ENCODE data around the gene RPUSD4. TPM values are rescaled to one million over a fixed set of nuclear protein-coding genes. Genes with fewer than 3 reads are reported as not detected.
"Not testable (repeated sequence)": the region's sequence is repeated elsewhere in the genome, so short reads cannot be mapped to it uniquely, and the experiment has no call there.

RPUSD4 gene, protein sequence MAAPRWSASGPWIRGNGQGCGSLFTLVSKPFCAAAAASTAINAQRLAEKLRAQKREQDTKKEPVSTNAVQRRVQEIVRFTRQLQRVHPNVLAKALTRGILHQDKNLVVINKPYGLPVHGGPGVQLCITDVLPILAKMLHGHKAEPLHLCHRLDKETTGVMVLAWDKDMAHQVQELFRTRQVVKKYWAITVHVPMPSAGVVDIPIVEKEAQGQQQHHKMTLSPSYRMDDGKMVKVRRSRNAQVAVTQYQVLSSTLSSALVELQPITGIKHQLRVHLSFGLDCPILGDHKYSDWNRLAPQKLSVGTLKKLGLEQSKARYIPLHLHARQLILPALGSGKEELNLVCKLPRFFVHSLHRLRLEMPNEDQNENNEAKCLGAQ
- 10 to 100 TPM; 53.3 to 93.8 (median 69.2) TPM for total RNA-seq

DNA sequence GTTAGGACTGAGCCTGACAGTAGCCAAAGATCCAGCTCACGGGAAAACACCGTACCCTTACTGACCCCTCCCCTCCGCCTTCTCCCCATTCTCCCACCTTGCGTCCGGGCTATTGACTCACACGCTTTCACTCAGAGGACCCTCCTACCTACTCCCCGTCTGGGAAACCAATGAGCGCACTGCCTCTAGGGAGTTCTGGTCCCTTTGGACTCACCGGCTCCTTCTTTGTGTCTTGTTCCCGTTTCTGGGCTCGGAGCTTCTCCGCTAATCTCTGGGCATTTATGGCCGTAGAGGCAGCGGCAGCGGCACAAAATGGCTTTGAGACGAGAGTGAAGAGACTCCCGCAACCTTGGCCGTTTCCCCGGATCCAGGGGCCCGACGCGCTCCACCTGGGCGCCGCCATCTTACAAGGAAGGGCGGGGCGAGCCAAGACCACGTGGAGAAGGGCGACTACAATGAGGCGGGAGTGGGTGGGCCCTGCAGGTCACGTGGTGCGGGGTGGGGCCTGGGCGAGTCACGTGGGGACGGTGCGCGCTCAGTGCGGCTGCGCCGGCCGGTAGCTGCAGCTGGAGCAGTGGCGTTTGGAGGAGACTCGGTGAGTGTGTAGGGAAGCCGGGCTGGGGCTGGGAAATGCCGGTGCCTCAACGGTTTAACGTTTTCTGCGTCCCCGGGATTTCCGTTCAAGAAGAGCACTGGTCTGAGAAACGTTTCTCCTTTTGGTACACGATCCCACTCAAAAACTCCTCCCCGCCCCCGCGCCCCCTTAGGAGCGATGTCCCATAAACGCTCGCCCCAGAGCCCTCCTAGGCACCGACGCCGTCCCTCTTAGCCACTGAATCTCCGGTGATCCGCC, at the start of gene RPUSD4, which contains the start of gene FAM118B:
RPUSD4 (minus strand) TSS at position 415 of the 853 bp plus-strand sequence; CDS start at position 403, 12 bp downstream.
FAM118B (plus strand) TSS at position 547 of the 853 bp plus-strand sequence. CDS start 23,220 bp downstream, outside the sequence.
- intact Hi-C loops (cut with DNase I; ENCODE audit: low total_unique reads) (loop anchor here (1.0 to 5.0 kb wide), 4 partner anchors 57 to 619 kb away; partner anchors contain the start of genes CDON, DCPS, SRPRA and STT3A), in situ Hi-C loops (cut with MboI; ENCODE audit: low sequenced_read_pairs in 4 of 4) (loop anchor here in 2 of 4 donors (5.0 to 25.0 kb wide), 3 partner anchors 56 to 624 kb away; partner anchors contain the start of genes FOXRED1 (in 1 of the 2), SRPRA (in 1 of the 2) and STT3A (in 1 of the 2))
- Histone ChIP-seq H3K27ac (peak within 1 kb of the TSS; percentile 91 to 95 (median 92)), H3K27me3 (no peaks in the 10 kb centered on the region), H3K4me1 (peaks cover 52 to 55% of the 10 kb centered on the region in 2 donors), H3K9me3 (no peaks in the 10 kb centered on the region), H3K36me3 (peaks cover 0 to 16% of the 10 kb centered on the region in 2 donors), H3K4me3 (peak within 1 kb of the TSS; percentile 88 to 93 (median 91))
- peak; percentile 79 to 89 for ATAC-seq
- TF ChIP-seq POLR2A (IDR thresholded peaks at IDR 0.05), result peak; percentile 93 to 95
- TF ChIP-seq, protein P1, sequence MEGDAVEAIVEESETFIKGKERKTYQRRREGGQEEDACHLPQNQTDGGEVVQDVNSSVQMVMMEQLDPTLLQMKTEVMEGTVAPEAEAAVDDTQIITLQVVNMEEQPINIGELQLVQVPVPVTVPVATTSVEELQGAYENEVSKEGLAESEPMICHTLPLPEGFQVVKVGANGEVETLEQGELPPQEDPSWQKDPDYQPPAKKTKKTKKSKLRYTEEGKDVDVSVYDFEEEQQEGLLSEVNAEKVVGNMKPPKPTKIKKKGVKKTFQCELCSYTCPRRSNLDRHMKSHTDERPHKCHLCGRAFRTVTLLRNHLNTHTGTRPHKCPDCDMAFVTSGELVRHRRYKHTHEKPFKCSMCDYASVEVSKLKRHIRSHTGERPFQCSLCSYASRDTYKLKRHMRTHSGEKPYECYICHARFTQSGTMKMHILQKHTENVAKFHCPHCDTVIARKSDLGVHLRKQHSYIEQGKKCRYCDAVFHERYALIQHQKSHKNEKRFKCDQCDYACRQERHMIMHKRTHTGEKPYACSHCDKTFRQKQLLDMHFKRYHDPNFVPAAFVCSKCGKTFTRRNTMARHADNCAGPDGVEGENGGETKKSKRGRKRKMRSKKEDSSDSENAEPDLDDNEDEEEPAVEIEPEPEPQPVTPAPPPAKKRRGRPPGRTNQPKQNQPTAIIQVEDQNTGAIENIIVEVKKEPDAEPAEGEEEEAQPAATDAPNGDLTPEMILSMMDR (IDR thresholded peaks at IDR 0.05 in 4 of 5, conservative IDR thresholded peaks at IDR 0.05 in 1 of 5), result no peak
- DNase-seq, result peak; percentile 98 to 99

DNA sequence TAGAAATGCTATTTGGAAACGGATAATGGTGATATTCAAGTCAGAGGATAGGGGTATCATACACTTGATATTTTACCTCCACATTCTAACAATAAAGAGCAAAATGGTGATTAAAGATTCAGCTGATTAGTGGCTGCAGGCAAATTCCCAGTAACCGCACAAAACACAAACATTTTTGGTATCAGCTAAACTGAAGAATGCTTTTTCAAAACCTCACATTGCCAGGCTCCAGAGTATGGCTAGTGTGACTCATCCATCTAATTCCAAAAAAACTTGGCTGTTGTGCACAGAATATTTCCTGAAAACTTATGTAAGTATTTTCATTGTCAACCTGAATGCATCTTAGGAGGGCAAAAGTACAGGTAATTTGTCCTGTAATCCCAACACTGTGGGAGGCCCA, 46.3 kb upstream of the RPUSD4 start:
- no peak for ATAC-seq
- H3K27me3 ChIP-seq, result no peaks in the 10 kb centered on the region
- intact Hi-C loops (cut with DNase I; ENCODE audit: low total_unique reads), result no loop called here
- H3K27ac ChIP-seq, result no peak overlapping the region
- H3K4me1 ChIP-seq, result peaks cover 13 to 14% of the 10 kb centered on the region in 2 donors
- in situ Hi-C loops (cut with MboI; ENCODE audit: low sequenced_read_pairs in 4 of 4), result no loop called here
- no peak for DNase-seq
- H3K4me3 ChIP-seq, result no peak overlapping the region
- H3K9me3 ChIP-seq, result no peaks in the 10 kb centered on the region
- TF ChIP-seq, protein P1 (IDR thresholded peaks at IDR 0.05 in 4 of 5, conservative IDR thresholded peaks at IDR 0.05 in 1 of 5), result no peak
- no peak for TF ChIP-seq POLR2A (IDR thresholded peaks at IDR 0.05)
- peaks cover 0 to 44% of the 10 kb centered on the region in 2 donors for H3K36me3 ChIP-seq

DNA sequence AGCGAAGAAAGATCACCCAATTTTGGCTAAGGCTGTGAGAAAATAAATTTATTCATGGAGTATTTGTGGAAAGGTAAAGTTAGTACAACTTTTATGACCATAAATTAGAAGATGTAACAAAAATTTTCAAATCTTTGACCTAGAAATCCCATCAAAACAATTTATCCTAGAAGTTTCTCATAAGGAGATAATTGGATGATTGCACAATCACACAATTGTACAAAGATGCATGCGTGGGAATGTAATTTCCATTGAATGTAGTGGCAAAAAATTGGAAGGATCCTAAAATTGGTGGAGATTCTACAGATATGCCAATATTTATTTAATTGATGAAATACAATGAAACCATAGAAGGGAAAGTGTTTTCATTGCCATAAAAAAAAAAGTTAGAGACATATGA, 45.7 kb upstream of the RPUSD4 start:
- Histone ChIP-seq H3K9me3 (no peaks in the 10 kb centered on the region), H3K27ac (peak overlapping the region in 1 of 4 donors; percentile 58), H3K4me3 (no peak overlapping the region), H3K36me3 (peaks cover 0 to 38% of the 10 kb centered on the region in 2 donors), H3K27me3 (no peaks in the 10 kb centered on the region), H3K4me1 (peaks cover 13 to 14% of the 10 kb centered on the region in 2 donors)
- in situ Hi-C loops (cut with MboI; ENCODE audit: low sequenced_read_pairs in 4 of 4) (no loop called here), intact Hi-C loops (cut with DNase I; ENCODE audit: low total_unique reads) (no loop called here)
- DNase-seq, result no peak
- TF ChIP-seq POLR2A (IDR thresholded peaks at IDR 0.05), result no peak
- TF ChIP-seq, protein P1 (IDR thresholded peaks at IDR 0.05 in 4 of 5, conservative IDR thresholded peaks at IDR 0.05 in 1 of 5), result no peak
- no peak for ATAC-seq

DNA sequence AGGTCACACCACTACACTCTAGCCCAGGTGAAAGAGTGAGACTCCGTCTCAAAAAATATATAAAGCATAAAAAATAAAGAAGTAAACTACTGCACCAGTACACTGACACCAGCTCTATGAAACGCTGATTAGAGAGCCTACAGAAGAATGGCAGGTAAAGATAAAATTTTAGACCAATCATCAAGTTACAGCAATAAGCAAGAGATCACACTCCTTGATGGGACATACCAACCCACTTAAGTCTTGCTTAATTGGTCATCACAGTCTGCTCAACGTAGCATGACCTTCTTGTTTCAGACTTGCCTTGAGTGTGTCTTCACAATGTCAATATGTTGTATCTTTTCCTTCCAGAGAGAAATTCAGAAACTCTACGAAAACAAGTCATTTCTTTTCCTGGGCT, 44.8 kb upstream of the RPUSD4 start:
- intact Hi-C loops (cut with DNase I; ENCODE audit: low total_unique reads), result no loop called here
- H3K36me3 ChIP-seq, result peaks cover 0 to 33% of the 10 kb centered on the region in 2 donors
- ATAC-seq, result peak; percentile 35 to 54
- H3K4me3 ChIP-seq, result no peak overlapping the region
- in situ Hi-C loops (cut with MboI; ENCODE audit: low sequenced_read_pairs in 4 of 4), result no loop called here
- no peaks in the 10 kb centered on the region for H3K9me3 ChIP-seq
- no peak for DNase-seq
- peak overlapping the region; percentile 39 to 60 (median 52) for H3K27ac ChIP-seq
- peaks cover 13 to 14% of the 10 kb centered on the region in 2 donors for H3K4me1 ChIP-seq
- no peaks in the 10 kb centered on the region for H3K27me3 ChIP-seq
- TF ChIP-seq, protein P1 (IDR thresholded peaks at IDR 0.05 in 4 of 5, conservative IDR thresholded peaks at IDR 0.05 in 1 of 5), result no peak
- no peak for TF ChIP-seq POLR2A (IDR thresholded peaks at IDR 0.05)

DNA sequence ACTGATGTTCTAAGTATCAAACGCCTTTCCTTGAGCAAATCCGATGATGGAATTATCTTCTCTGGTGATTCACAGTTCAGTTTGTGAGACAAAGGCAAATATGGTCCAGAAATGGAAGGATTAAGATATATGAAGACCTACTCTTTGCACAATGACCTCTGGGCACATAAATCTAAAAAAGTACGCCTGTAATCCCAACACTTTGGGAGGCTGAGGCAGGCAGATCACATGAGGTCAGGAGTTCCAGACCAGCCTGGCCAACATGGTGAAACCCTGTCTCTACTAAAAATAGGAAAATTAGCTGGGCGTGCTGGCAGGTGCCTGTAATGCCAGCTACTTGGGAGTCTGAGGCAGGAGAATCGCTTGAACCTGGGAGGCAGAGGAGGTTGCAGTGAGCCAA, 44.1 kb upstream of the RPUSD4 start:
- in situ Hi-C loops (cut with MboI; ENCODE audit: low sequenced_read_pairs in 4 of 4); H3K27me3 ChIP-seq; H3K4me3 ChIP-seq; H3K9me3 ChIP-seq; intact Hi-C loops (cut with DNase I; ENCODE audit: low total_unique reads): not testable (repeated sequence)
- ATAC-seq (peak; percentile 56 to 63), DNase-seq (peak in 1 of 2 donors; percentile 43)
- Histone ChIP-seq H3K4me1 (peaks cover 9 to 13% of the 10 kb centered on the region in 2 donors), H3K36me3 (peaks cover 0 to 38% of the 10 kb centered on the region in 2 donors), H3K27ac (peak overlapping the region; percentile 39 to 60 (median 52))

Measured in gastrocnemius medialis (tissue), 4 donors.